GM18861 (cell line): Measurements from ENCODE around the gene MAGEB5.
"Not testable (repeated sequence)": the region's sequence is repeated elsewhere in the genome, so short reads cannot be mapped to it uniquely, and the experiment has no call there.

Experiments used
- ATAC-seq: cut with Tn5 transposase; IDR thresholded peaks from one replicate; pipeline ENCODE4 v1.9.1; 2021; ENCODE audit not compliant: unreplicated experiment

The MAGEB5 gene, protein sequence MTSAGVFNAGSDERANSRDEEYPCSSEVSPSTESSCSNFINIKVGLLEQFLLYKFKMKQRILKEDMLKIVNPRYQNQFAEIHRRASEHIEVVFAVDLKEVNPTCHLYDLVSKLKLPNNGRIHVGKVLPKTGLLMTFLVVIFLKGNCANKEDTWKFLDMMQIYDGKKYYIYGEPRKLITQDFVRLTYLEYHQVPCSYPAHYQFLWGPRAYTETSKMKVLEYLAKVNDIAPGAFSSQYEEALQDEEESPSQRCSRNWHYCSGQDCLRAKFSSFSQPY

GRCh38 chrX:26215869-26216268 lies at the start of gene MAGEB5:
Gene MAGEB5, plus strand, starts transcription at chrX:26216169. Its CDS starts 1,133 bp downstream, at chrX:26217302.
- no peak for ATAC-seq

DNA sequence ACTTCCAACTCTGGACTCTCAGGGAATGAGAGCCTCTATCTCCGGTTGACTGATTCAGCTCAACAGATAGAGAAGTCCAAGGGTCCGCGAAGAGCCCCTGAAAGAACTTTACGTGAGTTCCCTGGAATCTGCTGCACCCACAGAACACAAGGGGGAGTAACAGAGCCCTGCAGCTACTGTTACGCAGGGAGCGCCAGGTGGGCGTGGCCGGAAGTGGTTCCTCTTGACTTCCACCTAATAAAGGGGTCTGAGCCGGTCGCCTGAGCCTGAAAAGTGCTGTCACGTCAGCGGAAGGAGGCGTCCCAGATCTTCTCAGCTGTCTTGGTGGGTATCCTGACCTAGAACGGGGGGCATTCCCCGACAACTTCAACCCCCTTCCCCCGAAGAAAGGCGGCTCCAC lies 23.8 kb upstream of the MAGEB5 start, which contains the start of gene MAGEB6:
TSS of gene MAGEB6 (plus strand) at position 237 of the 400 bp plus-strand sequence. CDS start 1,407 bp downstream, outside the sequence.
- no peak for ATAC-seq

GRCh38 chrX:26203561-26203960 lies 12.4 kb upstream of the MAGEB5 start:
- ATAC-seq = no peak

DNA sequence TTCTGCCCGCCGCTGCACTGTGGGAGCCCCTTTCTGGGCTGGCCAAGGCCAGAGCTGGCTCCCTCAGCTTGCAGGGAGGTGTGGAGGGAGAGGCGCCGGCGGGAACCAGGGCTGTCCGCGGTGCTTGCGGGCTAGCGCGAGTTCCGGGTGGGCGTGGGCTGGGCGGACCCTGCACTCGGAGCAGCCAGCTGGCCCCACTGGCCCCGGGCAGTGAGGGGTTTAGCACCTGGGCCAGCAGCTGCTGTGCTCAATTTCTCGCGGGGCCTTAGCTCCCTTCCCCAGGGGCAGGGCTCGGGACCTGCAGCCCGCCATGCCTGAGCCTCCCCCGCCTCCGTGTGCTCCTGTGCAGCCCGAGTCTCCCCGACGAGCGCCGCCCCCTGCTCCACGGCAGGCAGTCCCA lies 11.3 kb upstream of the MAGEB5 start:
- ATAC-seq = not testable (repeated sequence)

DNA sequence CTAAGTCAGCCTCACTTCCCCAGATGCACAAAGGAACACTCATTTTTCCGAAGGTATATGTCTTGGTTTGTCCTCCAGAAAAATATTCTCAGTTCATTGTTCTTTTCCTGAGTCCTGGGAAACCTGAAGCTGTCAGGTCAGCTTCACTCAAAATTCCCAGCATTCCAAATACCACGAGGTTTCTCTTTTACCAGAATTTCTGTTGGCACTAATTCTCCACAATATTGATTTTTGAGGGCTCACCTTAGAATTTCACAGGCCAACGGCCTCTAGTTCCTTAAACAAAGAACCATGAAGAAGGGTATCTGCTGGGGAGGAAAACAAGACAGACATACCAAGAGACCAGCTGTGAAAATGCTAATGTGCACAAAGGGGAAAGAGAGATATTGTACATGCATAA lies 8.0 kb upstream of the MAGEB5 start:
- ATAC-seq = no peak

DNA sequence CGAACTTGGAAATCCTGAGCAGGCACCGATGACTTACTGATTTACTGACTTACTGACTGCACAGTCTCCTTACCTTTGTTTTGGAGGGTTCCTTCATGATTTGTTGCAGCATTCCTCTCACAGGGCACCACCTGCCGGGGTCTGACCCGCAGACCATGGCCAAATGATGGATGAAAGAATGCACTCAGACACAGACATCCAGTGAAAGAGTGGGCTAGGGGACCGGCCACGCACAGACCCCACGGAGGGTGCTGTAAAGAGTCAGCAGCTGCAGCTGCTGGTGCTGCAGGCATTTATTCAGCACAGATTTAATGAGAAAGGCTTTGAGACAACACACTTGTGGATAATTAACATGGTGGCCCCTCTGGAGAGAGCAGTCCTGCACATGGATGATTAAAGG lies 3.4 kb downstream of the MAGEB5 start:
- no peak for ATAC-seq

DNA sequence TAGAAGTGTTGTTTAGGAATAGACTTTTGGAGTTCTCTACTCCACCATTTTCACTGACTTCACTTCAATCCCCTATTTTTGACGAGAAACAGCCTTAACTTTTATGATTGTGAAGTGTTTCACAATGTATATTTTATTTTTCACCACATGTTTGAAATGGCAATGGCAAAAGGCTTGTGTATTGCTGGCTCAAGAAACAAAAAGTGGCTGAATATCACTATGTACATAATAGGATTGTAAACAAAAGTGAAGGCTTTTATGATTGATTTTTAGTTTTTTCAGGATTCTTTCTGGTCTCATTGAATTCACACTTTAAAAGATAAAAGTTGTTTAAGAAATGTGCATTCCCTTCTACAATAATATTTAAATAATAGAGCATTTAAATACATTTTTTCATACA lies 18.2 kb downstream of the MAGEB5 start:
- no peak for ATAC-seq

GRCh38 chrX:26253526-26253925 lies 37.6 kb downstream of the MAGEB5 start:
- ATAC-seq = no peak

DNA sequence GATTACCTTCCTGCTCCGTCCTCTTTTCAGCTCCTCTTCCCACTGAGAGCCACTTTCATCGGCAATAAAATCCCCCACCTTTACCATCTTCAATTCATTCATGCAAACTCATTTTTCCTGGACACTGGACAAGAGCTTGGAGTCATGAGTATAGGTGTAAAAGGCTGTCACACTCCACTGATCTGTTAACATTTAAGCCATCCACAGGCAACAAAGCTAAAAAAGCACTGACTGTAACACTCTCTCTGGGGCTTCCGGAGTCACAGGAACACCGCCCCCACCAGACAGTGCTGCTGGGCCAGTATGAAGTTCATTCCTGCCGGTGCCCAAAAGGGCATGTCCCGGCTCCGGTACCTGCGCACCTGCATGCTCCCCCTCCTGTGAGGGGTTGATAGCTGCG lies 38.5 kb downstream of the MAGEB5 start:
- no peak for ATAC-seq

- ATAC-seq = no peak
Measured at GRCh38 chrX:26262121-26262523, 46.2 kb downstream of the MAGEB5 start.
